Mucosa of rectum (tissue), 2 donors: Measurements from ENCODE around the gene NAT14.
"Not testable (repeated sequence)": the region's sequence is repeated elsewhere in the genome, so short reads cannot be mapped to it uniquely, and the experiment has no call there.

Source experiments
- H3K27ac ChIP-seq, 2 donors: one replicate each; pipeline ENCODE4 v1.7.0; 2013; ENCODE audit warnings: inconsistent platforms in 2 of 2, low read depth in 2 of 2, low read length in 2 of 2
- H3K27me3 ChIP-seq, 2 donors: one replicate each; pipeline ENCODE4 v1.7.0; 2013; ENCODE audit warnings: low read length in 2 of 2; ENCODE audit not compliant: control insufficient read depth in 2 of 2, insufficient read depth in 2 of 2
- H3K36me3 ChIP-seq, 2 donors: one replicate each; pipeline ENCODE4 v1.7.0; 2013; ENCODE audit warnings: low read length in 2 of 2; ENCODE audit not compliant: control insufficient read depth in 2 of 2, insufficient read depth in 2 of 2
- H3K4me1 ChIP-seq, 2 donors: one replicate each; pipeline ENCODE4 v1.7.0; 2013; ENCODE audit warnings: low read length in 2 of 2, mild to moderate bottlenecking in 1 of 2; ENCODE audit not compliant: control insufficient read depth in 2 of 2, insufficient read depth in 2 of 2
- H3K4me3 ChIP-seq, 2 donors: one replicate each; pipeline ENCODE4 v1.7.0; 2013; ENCODE audit warnings: low read length in 2 of 2
- H3K9ac ChIP-seq, 2 donors: one replicate each; pipeline ENCODE4 v1.7.0; 2013; ENCODE audit warnings: low read length in 2 of 2, low read depth in 1 of 2, mild to moderate bottlenecking in 1 of 2
- H3K9me3 ChIP-seq, 2 donors: one replicate each; pipeline ENCODE4 v1.7.0; 2013; ENCODE audit warnings: low read length in 2 of 2; ENCODE audit not compliant: control insufficient read depth in 2 of 2
- donor health status: healthy.
- donor health status: Normal muscosa, but diverticular disease.

NAT14 gene

DNA sequence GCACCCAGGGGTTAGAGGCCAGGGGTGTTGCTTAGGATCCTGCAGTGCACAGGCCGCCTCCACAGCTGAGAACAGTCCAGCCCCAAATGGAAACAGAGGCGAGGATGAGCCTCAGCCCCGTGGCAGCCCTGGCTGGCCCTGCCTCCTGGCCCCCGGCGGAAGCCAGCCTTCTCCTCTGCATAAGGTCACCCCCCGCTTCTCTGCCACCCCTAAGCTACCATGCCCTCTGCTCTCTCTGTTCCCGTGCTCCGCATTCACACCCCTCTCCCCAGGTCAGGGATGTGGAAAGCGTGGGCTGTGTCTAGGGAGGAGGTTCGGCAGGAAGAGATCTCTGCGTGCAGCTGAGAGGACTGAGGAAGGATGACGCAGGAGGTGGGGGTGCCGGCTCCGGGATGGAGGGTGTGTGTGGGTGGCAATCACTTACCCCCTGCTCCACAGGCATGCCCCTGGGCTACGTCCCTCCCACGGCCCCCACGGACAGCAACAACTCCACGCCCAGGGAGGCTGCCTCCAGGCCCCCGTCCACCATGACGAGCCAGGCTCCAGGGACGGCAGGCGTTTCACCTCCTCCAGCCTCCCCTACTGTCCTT, 9.3 kb downstream of the NAT14 start:
- H3K36me3 ChIP-seq, result no peaks in the 10 kb centered on the region
- no peaks in the 10 kb centered on the region for H3K9me3 ChIP-seq
- peaks cover 0 to 5% of the 10 kb centered on the region in 2 donors for H3K4me1 ChIP-seq
- peaks cover 3 to 9% of the 10 kb centered on the region in 2 donors for H3K27me3 ChIP-seq
- peak overlapping the region in 1 of 2 donors; percentile 53 for H3K9ac ChIP-seq
- H3K27ac ChIP-seq, result peak overlapping the region; percentile 41 to 58
- peak overlapping the region in 1 of 2 donors; percentile 22 for H3K4me3 ChIP-seq

GRCh38 chr19:55495646-55496349, 10.8 kb downstream of the NAT14 start:
- Histone ChIP-seq H3K4me3 (no peak overlapping the region), H3K27ac (no peak overlapping the region), H3K4me1 (peaks cover 0 to 5% of the 10 kb centered on the region in 2 donors)

GRCh38 chr19:55496820-55497219, 11.8 kb downstream of the NAT14 start:
- not testable (repeated sequence) for H3K9ac ChIP-seq, H3K27ac ChIP-seq, H3K9me3 ChIP-seq, H3K27me3 ChIP-seq, H3K4me1 ChIP-seq, H3K36me3 ChIP-seq, H3K4me3 ChIP-seq

More at GRCh38 chr19:55495646-55496349, 10.8 kb downstream of the NAT14 start:
- H3K36me3 ChIP-seq, result no peaks in the 10 kb centered on the region
- H3K27me3 ChIP-seq, result peaks cover 3 to 9% of the 10 kb centered on the region in 2 donors
- no peaks in the 10 kb centered on the region for H3K9me3 ChIP-seq
- H3K9ac ChIP-seq, result no peak overlapping the region

GRCh38 chr19:55497763-55498162, 12.8 kb downstream of the NAT14 start:
- no peaks in the 10 kb centered on the region for H3K9me3 ChIP-seq
- H3K27me3 ChIP-seq, result peaks cover 0 to 4% of the 10 kb centered on the region in 2 donors
- no peak overlapping the region for H3K4me3 ChIP-seq
- H3K9ac ChIP-seq, result no peak overlapping the region
- H3K4me1 ChIP-seq, result peaks cover 0 to 2% of the 10 kb centered on the region in 2 donors
- H3K36me3 ChIP-seq, result no peaks in the 10 kb centered on the region
- H3K27ac ChIP-seq, result no peak overlapping the region

DNA sequence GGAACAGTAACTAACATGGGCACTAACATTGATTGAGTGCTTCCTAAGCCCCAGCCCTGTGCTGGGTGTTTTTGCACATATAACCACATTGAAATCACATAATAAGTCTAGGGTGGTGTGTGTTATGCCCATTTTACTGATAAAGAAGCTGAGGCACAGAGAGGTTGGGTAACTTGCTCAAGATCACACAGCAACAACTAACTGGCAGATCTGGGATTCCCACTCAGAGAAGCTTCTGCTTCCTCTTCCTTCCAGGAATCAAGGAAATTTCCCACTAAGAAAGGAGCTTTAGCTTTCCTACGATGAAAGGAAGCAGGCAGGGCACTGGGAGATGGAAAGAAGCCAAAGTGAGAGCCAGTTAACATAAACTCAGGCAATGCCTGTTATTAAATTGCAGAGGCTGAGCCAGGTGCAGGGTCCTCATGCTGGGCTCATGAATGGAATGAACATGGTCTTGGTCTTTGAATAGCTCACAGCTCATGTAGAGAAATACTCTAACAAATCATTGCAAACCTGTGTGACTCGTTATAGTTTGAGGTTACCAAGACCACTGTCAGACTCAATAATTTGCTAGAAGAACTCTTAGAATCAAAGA, 13.4 kb downstream of the NAT14 start:
- Histone ChIP-seq H3K27me3 (peaks cover 0 to 4% of the 10 kb centered on the region in 2 donors), H3K27ac (no peak overlapping the region), H3K36me3 (no peaks in the 10 kb centered on the region), H3K4me3 (no peak overlapping the region), H3K9ac (no peak overlapping the region), H3K9me3 (no peaks in the 10 kb centered on the region), H3K4me1 (peaks cover 0 to 2% of the 10 kb centered on the region in 2 donors)

GRCh38 chr19:55500368-55500952, 15.5 kb downstream of the NAT14 start:
- Histone ChIP-seq H3K9ac (no peak overlapping the region), H3K4me1 (no peaks in the 10 kb centered on the region), H3K27me3 (no peaks in the 10 kb centered on the region), H3K4me3 (no peak overlapping the region), H3K36me3 (no peaks in the 10 kb centered on the region), H3K9me3 (no peaks in the 10 kb centered on the region), H3K27ac (no peak overlapping the region)

GRCh38 chr19:55502197-55502952, 17.4 kb downstream of the NAT14 start:
- no peak overlapping the region for H3K4me3 ChIP-seq
- no peak overlapping the region for H3K9ac ChIP-seq
- H3K9me3 ChIP-seq, result no peaks in the 10 kb centered on the region

DNA sequence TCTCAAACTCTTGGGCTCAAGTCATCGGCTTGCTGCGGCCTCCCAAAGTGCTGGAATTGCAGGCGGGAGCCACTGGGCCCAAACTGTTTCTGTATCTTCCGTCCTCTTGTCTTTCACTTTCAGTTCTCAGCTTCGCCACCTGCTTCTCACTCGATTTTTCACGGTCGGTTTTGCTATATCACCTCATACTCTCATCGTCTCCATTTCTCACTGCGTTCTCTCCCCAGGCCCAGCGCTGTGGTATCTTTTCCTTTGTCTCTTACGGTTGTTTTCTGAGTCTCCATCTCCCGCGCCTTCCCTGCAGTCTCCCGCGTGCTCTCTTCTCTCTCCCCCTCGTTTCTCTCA, 18.1 kb downstream of the NAT14 start:
- Histone ChIP-seq H3K4me3 (no peak overlapping the region), H3K27me3 (no peaks in the 10 kb centered on the region), H3K36me3 (no peaks in the 10 kb centered on the region), H3K27ac (peak overlapping the region in 1 of 2 donors; percentile 16), H3K9me3 (no peaks in the 10 kb centered on the region), H3K4me1 (no peaks in the 10 kb centered on the region), H3K9ac (no peak overlapping the region)

More at GRCh38 chr19:55502197-55502952, 17.4 kb downstream of the NAT14 start:
- Histone ChIP-seq H3K36me3 (no peaks in the 10 kb centered on the region), H3K27ac (no peak overlapping the region), H3K27me3 (no peaks in the 10 kb centered on the region), H3K4me1 (no peaks in the 10 kb centered on the region)

GRCh38 chr19:55503502-55504251, 18.7 kb downstream of the NAT14 start:
- Histone ChIP-seq H3K27ac (peak overlapping the region in 1 of 2 donors; percentile 16), H3K4me3 (peak overlapping the region; percentile 56 to 78), H3K9ac (no peak overlapping the region), H3K27me3 (no peaks in the 10 kb centered on the region), H3K9me3 (no peaks in the 10 kb centered on the region), H3K4me1 (no peaks in the 10 kb centered on the region), H3K36me3 (no peaks in the 10 kb centered on the region)
